Gastroesophageal sphincter (tissue), 3 donors: ENCODE measurements around the gene XYLT1.

Experiments
- CTCF ChIP-seq, 4 experiments: fragments of 200-600 bp in 2 of 4; fragments of 450-650 bp in 2 of 4; sonication (generic) in 1 of 4; IDR thresholded peaks; one replicate each; pipeline ENCODE4 v1.5.1; 2017 to 2019; ENCODE audit warnings: antibody characterized with exemption in 4 of 4, mild to moderate bottlenecking in 2 of 4, moderate library complexity in 2 of 4
- POLR2A ChIP-seq, 2 donors: fragments of 450-650 bp; IDR thresholded peaks; one replicate each; pipeline ENCODE4 v1.6.1; 2017; ENCODE audit warnings: antibody characterized with exemption in 2 of 2, mild to moderate bottlenecking in 2 of 2, moderate library complexity in 1 of 2

- TF ChIP-seq CTCF (IDR thresholded peaks at IDR 0.05) (peak in 1 of 4 experiments; percentile 21), POLR2A (IDR thresholded peaks at IDR 0.05) (no peak)
These were observed 247.8 kb downstream of the XYLT1 start for GRCh38 chr16:17222871-17223401.
